ENCODE data around the gene SDK1.

- TF ChIP-seq, protein P1, sequence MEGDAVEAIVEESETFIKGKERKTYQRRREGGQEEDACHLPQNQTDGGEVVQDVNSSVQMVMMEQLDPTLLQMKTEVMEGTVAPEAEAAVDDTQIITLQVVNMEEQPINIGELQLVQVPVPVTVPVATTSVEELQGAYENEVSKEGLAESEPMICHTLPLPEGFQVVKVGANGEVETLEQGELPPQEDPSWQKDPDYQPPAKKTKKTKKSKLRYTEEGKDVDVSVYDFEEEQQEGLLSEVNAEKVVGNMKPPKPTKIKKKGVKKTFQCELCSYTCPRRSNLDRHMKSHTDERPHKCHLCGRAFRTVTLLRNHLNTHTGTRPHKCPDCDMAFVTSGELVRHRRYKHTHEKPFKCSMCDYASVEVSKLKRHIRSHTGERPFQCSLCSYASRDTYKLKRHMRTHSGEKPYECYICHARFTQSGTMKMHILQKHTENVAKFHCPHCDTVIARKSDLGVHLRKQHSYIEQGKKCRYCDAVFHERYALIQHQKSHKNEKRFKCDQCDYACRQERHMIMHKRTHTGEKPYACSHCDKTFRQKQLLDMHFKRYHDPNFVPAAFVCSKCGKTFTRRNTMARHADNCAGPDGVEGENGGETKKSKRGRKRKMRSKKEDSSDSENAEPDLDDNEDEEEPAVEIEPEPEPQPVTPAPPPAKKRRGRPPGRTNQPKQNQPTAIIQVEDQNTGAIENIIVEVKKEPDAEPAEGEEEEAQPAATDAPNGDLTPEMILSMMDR (tag by site-specific recombination; IDR thresholded peaks at IDR 0.05) = no peak
- TF ChIP-seq ZNF704 (tag by site-specific recombination; IDR thresholded peaks at IDR 0.05) = no peak
- TF ChIP-seq ZNF248 (tag by site-specific recombination; IDR thresholded peaks at IDR 0.05) = no peak
- no peak for TF ChIP-seq ZBTB7A (tag by site-specific recombination; IDR thresholded peaks at IDR 0.05; ENCODE audit: low read depth)
- TF ChIP-seq GLI4 (tag by site-specific recombination; IDR thresholded peaks at IDR 0.05) = no peak
- TF ChIP-seq ZNF639 (tag by site-specific recombination; IDR thresholded peaks at IDR 0.05) = no peak
- TF ChIP-seq ZNF274 (IDR thresholded peaks at IDR 0.05; ENCODE audit: low read length) = no peak
- TF ChIP-seq ZNF274 (tag by site-specific recombination; IDR thresholded peaks at IDR 0.05; ENCODE audit: borderline replicate concordance) = no peak
- no peak for TF ChIP-seq ZNF629 (tag by site-specific recombination; IDR thresholded peaks at IDR 0.05)
- no peak for TF ChIP-seq REST (tag by site-specific recombination; IDR thresholded peaks at IDR 0.05)
- TF ChIP-seq ZNF239 (tag by site-specific recombination; IDR thresholded peaks at IDR 0.05) = no peak
Observed at GRCh38 chr7:3280946-3281656, 20.0 kb upstream of the SDK1 start.

Measured in HEK293 (cell line).